Activated gamma-delta T cell (primary cell): Measurements from ENCODE around the gene MAMDC2.

Source experiments
- DNase-seq: peaks from one replicate; lab custom pipeline; 2025; lab: John Stamatoyannopoulos, UW

MAMDC2 gene

GRCh38 chr9:70135176-70135575, 91.5 kb downstream of the MAMDC2 start:
- no peak for DNase-seq

GRCh38 chr9:70136632-70137031, 93.0 kb downstream of the MAMDC2 start:
- DNase-seq, result no peak

- DNase-seq, result no peak
These were observed 93.9 kb downstream of the MAMDC2 start for GRCh38 chr9:70137577-70137976.

- no peak for DNase-seq
These were observed 98.5 kb downstream of the MAMDC2 start for GRCh38 chr9:70142101-70142500.

GRCh38 chr9:70143394-70144130, 99.9 kb downstream of the MAMDC2 start:
- no peak for DNase-seq

GRCh38 chr9:70144131-70144503, 100.5 kb downstream of the MAMDC2 start:
- no peak for DNase-seq

- no peak for DNase-seq
These were observed 102.3 kb downstream of the MAMDC2 start for GRCh38 chr9:70145981-70146380.

- DNase-seq, result no peak
These were observed 103.5 kb downstream of the MAMDC2 start for GRCh38 chr9:70147196-70147595.

GRCh38 chr9:70147651-70148050, 104.0 kb downstream of the MAMDC2 start:
- no peak for DNase-seq

GRCh38 chr9:70152350-70152749, 108.7 kb downstream of the MAMDC2 start:
- no peak for DNase-seq

- DNase-seq, result no peak
These were observed 113.1 kb downstream of the MAMDC2 start for GRCh38 chr9:70156729-70157128.

GRCh38 chr9:70159630-70160029, 116.0 kb downstream of the MAMDC2 start:
- DNase-seq, result no peak

GRCh38 chr9:70160686-70161600, 117.3 kb downstream of the MAMDC2 start:
- no peak for DNase-seq

GRCh38 chr9:70165006-70165602, 121.5 kb downstream of the MAMDC2 start:
- no peak for DNase-seq

- no peak for DNase-seq
These were observed 124.9 kb downstream of the MAMDC2 start for GRCh38 chr9:70168521-70168920.

GRCh38 chr9:70169222-70169621, 125.6 kb downstream of the MAMDC2 start:
- no peak for DNase-seq

GRCh38 chr9:70170151-70170790, 126.6 kb downstream of the MAMDC2 start:
- no peak for DNase-seq

- DNase-seq, result no peak
These were observed 128.9 kb downstream of the MAMDC2 start for GRCh38 chr9:70172532-70172931.

- no peak for DNase-seq
These were observed 133.5 kb downstream of the MAMDC2 start for GRCh38 chr9:70177121-70177520.

- no peak for DNase-seq
These were observed 149.1 kb downstream of the MAMDC2 start for GRCh38 chr9:70192707-70193106.

GRCh38 chr9:70195456-70195855, 151.8 kb downstream of the MAMDC2 start:
- DNase-seq, result no peak
